HG03097 (cell line): Measurements from ENCODE around the gene EFTUD2.

Experiments used
- ATAC-seq: cut with Tn5 transposase; IDR thresholded peaks from one replicate; pipeline ENCODE4 v1.9.1; 2021; ENCODE audit not compliant: unreplicated experiment, low FRiP score

EFTUD2 gene

GRCh38 chr17:44889003-44889402 is 10.2 kb downstream of the EFTUD2 start:
- no peak for ATAC-seq

GRCh38 chr17:44887971-44888954 is 11.0 kb downstream of the EFTUD2 start:
- no peak for ATAC-seq

GRCh38 chr17:44887016-44887415 is 12.2 kb downstream of the EFTUD2 start:
- no peak for ATAC-seq

GRCh38 chr17:44884941-44885340 is 14.3 kb downstream of the EFTUD2 start:
- ATAC-seq = no peak

GRCh38 chr17:44881145-44881544 is 18.1 kb downstream of the EFTUD2 start:
- no peak for ATAC-seq

- ATAC-seq = no peak
Measured at GRCh38 chr17:44880062-44880461, 19.2 kb downstream of the EFTUD2 start.

- no peak for ATAC-seq
Measured at GRCh38 chr17:44879376-44879775, 19.9 kb downstream of the EFTUD2 start.

- ATAC-seq = no peak
Measured at GRCh38 chr17:44878627-44879221, 20.5 kb downstream of the EFTUD2 start.

- no peak for ATAC-seq
Measured at GRCh38 chr17:44877121-44877520, 22.1 kb downstream of the EFTUD2 start.

- no peak for ATAC-seq
Measured at GRCh38 chr17:44875761-44876160, 23.5 kb downstream of the EFTUD2 start.

GRCh38 chr17:44872131-44872768 is 27.0 kb downstream of the EFTUD2 start:
- ATAC-seq = no peak

GRCh38 chr17:44871556-44871955 is 27.7 kb downstream of the EFTUD2 start:
- ATAC-seq = no peak

GRCh38 chr17:44867841-44868240 is 31.4 kb downstream of the EFTUD2 start:
- no peak for ATAC-seq

GRCh38 chr17:44865931-44866330 is 33.3 kb downstream of the EFTUD2 start:
- ATAC-seq = no peak

- no peak for ATAC-seq
Measured at GRCh38 chr17:44865231-44865660, 34.0 kb downstream of the EFTUD2 start.

- ATAC-seq = no peak
Measured at GRCh38 chr17:44864831-44865230, 34.4 kb downstream of the EFTUD2 start.

- ATAC-seq = no peak
Measured at GRCh38 chr17:44863061-44863918, 36.0 kb downstream of the EFTUD2 start.

GRCh38 chr17:44862278-44862914 is 36.8 kb downstream of the EFTUD2 start:
- no peak for ATAC-seq

- no peak for ATAC-seq
Measured at GRCh38 chr17:44859701-44860100, 39.5 kb downstream of the EFTUD2 start.

GRCh38 chr17:44854192-44854591 is 45.1 kb downstream of the EFTUD2 start:
- ATAC-seq = no peak
